Stimulated activated CD4-positive, alpha-beta T cell treated with anti-CD3 and anti-CD28 coated beads, Interleukin-1b, Interleukin-23, amount 100 ng/mL, for 1 hour (primary cell): Measurements from ENCODE around the gene HBQ1.
"Not testable (repeated sequence)": the region's sequence is repeated elsewhere in the genome, so short reads cannot be mapped to it uniquely, and the experiment has no call there.

Source experiments
- DNase-seq, 2 donors: peaks; one replicate each; pipeline ENCODE4 v3.0.0-alpha.2; 2020; ENCODE audit warnings: low read depth in 2 of 2

Gene HBQ1

DNA sequence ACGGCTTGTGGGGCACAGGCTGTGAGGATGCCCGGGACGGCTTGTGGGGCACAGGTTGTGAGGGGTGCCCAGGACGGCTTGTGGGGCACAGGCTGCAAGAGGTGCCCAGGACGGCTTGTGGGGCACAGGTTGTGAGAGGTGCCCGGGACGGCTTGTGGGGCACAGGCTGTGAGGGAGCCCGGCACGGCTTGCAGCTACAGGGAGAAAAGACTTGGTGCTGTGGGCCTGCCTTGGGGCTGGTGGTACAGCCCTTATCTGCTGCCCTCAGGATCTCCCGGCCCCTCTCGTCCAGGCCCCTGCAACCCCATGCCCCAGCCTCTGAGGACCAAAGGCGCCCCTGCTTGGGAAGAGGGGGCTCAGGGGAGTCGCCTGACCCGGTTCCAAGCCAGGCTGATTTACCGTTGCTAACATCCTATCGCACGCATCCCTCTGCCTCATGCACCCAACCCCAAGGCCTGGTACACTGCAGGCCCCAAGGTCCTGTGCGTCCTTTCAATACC is 19.5 kb upstream of the HBQ1 start:
- no peak for DNase-seq

DNA sequence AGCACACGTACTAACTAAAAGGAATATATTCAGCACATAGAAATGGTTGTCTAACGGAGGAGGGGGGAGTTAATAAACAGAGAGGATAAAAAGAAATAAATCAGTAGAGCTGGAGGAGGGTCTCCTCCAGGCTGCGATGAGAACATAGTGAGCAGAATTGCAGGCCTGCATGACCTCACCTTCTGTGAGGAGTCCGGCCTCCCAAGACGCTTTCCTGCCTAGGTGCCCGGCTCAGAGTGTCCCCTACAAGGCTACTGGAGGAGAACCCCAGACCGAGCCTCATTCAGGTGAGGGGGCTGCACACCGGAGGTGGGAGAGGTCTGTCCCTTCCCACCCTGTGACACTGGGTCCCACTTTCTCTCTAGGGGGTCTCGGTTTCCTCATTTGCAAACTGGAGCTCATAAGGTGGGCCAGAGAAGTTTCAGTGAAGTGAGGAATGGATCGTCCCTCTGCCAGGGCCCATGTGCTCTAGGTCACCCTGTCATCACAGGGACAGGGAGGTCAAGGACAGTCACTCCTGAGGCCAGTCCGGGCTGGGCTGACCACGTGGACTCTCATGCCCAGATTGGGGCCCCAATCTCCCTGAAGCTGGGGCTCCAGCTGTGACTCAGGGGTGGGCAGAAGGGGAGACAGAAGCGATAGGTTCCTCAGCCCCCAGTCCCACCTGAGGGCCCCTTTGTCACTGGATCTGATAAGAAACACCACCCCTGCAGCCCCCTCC is 17.8 kb upstream of the HBQ1 start:
- DNase-seq: no peak

DNA sequence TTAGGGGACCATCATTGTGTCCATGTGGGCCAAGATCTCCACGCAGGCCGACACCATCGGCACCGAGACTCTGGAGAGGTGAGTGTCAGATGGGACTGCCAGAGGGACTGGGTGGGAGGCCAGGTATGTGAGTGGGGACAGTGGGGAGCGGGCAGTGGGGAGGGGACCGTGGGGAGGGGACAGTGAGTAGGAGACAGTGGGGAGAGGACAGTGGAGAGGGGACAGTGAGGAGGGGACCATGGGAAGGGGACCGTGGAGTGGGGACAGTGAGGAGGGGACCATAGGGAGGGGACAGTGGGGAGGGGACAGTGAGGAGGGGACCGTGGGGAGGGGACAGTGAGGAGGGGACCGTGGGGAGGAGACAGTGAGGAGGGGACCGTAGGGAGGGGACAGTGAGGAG is 17.1 kb upstream of the HBQ1 start:
- DNase-seq: not testable (repeated sequence)

DNA sequence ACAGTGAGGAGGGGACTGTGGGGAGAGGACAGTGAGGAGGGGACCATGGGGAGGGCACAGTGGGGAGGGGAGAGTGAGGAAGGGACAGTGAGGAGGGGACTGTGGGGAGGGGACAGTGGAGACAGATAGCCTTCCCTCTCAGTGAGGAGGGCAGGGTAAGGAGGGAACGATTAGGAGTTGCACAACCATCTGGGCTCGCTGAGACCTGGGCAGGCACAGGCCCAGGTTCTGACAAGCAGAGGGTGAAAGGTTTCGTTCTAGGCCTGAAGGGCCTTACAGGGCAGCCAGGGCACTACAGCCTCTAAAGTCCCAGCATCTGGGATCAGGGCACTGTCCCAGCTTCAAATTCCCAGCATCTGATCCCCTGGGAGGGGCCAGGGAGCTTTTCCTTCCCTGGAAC is 16.6 kb upstream of the HBQ1 start:
- DNase-seq: not testable (repeated sequence)

DNA sequence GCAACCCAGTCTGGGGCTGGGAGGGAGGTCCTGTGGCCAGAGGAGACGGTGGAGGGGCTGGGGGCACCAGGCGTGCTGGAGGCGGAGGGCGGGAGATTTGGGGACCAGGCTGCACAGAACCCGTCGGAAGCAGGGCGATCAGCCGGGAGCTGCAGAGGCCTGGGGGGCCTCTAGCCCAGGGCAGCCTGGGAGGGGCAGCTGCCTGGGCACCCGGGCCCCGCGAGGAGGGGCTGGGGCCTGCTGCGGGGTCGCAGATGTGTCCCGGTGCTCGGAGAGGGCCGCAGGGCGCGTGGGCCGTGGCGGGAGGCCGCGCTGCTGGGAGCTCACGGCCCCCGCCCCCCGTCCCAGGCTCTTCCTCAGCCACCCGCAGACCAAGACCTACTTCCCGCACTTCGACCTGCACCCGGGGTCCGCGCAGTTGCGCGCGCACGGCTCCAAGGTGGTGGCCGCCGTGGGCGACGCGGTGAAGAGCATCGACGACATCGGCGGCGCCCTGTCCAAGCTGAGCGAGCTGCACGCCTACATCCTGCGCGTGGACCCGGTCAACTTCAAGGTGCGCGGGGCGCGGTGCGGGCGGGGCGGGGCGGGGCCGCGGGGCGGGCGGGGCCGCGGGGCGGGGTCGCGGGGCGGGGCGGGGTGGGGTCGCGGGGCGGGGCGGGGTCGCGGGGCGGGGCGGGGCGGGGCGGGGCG is 16.0 kb upstream of the HBQ1 start:
- not testable (repeated sequence) for DNase-seq

DNA sequence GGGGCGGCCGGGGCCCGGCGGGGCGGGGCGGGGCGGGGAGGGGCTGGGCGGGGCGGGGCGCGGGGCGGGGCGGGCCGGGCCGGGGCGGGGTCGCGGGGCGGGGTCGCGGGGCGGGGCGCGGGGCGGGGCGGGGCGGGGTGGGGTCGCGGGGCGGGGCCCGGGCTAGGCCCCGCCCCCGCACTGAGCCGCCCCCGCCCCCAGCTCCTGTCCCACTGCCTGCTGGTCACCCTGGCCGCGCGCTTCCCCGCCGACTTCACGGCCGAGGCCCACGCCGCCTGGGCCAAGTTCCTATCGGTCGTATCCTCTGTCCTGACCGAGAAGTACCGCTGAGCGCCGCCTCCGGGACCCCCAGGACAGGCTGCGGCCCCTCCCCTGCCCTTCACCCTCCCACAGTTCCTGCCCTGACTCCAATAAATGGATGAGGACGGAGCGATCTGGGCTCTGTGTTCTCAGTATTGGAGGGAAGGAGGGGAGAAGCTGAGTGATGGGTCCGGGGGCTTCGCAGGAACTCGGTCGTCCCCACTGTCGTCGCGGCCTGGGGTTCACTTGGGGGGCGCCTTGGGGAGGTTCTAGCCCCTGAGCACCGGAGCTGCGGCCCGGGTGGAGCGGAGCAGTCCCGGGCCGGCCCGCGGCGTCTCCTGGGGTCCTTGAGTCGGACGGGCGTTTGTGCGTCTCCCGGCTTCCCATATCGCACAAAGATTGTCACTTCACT is 15.3 kb upstream of the HBQ1 start:
- no peak for DNase-seq

DNA sequence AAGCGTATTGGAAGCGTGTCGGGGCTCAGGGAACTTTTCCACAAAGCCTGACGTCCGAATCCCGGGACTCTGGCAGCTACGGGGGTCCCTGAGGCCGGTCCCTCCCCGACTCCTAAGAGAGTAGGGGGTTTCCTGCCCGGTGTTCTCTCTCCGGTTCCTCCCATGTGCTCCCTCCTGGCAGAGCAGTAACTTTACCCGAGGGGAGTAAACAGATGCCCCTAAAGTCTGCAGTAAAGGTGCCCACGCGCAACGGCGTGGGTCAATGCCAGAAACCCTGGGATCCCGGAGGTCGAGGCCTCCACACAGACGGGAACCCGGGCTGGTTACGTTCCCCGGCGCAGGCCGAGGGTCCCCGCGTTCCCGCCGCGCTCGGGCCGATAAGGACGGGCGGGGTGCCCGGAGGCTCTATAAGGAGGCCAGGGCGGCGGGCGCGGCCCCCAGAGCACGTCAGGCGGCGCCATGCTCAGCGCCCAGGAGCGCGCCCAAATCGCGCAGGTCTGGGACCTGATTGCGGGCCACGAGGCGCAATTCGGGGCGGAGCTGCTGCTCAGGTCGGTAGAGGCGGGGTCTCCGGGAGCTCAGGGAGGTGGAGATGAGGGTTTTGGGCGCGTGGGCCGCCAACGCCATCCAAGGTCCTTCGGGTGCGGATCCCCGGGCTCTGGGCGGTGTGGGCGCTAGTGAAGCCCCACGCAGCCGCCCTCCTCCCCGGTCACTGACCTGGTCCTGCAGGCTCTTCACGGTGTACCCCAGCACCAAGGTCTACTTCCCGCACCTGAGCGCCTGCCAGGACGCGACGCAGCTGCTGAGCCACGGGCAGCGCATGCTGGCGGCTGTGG is 14.5 kb upstream of the HBQ1 start, which contains the start of gene HBM:
Gene HBM (plus strand): TSS at position 440 of the 836 bp plus-strand sequence. CDS start 20 bp downstream, at position 460.
- DNase-seq: no peak

DNA sequence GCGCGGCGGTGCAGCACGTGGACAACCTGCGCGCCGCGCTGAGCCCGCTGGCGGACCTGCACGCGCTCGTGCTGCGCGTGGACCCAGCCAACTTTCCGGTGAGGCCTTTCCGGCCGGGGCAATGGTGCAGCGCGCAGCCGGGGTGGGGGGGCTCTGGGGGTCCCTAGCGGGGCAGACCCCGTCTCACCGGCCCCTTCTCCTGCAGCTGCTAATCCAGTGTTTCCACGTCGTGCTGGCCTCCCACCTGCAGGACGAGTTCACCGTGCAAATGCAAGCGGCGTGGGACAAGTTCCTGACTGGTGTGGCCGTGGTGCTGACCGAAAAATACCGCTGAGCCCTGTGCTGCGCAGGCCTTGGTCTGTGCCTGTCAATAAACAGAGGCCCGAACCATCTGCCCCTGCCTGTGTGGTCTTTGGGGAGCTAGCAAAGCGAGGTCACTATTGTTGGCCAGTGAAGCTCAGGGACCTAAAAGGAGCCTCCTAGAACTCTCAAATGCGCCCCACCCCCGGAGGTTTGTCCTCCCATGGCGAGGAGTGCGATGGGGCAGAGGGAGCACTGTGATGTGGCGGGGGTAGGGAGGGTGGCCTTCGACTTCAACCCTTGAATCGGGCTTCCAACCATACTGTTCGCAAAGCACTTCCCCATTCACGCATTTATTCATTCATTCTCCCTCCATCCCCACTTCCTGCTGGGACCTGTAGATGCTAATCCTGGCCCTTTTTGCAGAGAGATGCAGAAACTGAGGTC is 13.7 kb upstream of the HBQ1 start:
- no peak for DNase-seq

DNA sequence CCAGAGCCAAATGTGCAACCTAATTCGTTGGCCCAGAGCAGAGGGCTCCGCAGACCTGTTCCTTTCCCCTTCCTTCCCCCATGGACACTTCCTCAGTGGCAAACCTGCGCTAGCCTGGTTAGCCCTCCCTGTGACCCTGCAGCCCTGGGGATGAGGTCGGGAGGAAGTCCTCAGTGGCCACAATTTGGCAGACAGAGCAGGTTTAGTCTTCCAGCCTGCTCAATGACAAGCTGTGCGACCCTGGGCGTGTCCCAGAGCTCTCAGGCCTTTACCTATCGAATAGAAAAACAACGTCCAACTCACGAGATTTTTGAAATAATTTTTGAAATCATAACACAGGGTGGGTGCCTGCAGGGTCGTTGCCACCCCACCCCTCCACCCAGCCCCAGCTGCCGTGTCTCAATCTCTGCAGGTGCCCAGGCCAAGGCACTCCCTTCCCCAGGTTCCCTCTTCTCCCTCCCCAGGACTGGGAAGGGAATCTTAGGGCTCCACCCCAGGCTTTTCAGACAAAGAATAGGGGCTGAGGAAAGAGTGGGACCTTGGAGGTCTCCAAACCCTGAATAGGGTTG is 13.1 kb upstream of the HBQ1 start:
- no peak for DNase-seq

DNA sequence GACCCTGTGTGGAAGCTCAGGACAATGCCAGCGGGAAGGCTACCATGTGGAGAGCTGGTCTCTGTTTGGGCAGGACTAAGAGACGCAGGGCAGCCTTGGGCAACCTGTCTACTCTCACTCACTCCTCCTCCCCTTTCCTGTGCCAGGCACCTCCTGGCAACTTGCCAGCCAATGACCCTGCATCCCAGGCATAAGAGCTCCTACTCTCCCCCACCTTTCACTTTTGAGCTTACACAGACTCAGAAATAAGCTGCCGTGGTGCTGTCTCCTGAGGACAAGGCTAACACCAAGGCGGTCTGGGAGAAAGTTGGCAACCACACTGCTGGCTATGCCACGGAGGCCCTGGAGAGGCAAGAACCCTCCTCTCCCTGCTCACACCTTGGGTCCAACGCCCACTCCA is 11.8 kb upstream of the HBQ1 start:
- DNase-seq: no peak

DNA sequence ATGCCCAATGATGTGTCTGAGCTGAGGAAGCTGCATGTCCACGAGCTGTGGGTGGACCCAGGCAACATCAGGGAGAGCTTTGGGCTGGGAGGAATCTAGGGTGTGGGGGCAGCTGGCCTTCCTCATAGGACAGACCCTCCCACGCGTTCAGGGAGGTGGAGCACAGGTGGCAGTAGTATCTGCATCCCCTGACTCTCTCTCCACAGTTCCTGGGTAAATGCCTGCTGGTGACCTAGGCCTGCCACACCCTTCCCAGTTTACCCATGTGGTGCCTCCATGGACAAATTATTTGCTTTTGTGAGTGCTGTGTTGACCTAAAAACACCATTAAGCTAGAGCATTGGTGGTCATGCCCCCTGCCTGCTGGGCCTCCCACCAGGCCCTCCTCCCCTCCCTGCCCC is 11.2 kb upstream of the HBQ1 start:
- DNase-seq: no peak

DNA sequence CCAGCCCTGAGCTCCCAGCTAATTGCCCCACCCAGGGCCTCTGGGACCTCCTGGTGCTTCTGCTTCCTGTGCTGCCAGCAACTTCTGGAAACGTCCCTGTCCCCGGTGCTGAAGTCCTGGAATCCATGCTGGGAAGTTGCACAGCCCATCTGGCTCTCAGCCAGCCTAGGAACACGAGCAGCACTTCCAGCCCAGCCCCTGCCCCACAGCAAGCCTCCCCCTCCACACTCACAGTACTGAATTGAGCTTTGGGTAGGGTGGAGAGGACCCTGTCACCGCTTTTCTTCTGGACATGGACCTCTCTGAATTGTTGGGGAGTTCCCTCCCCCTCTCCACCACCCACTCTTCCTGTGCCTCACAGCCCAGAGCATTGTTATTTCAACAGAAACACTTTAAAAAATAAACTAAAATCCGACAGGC is 10.2 kb upstream of the HBQ1 start:
- not testable (repeated sequence) for DNase-seq

DNA sequence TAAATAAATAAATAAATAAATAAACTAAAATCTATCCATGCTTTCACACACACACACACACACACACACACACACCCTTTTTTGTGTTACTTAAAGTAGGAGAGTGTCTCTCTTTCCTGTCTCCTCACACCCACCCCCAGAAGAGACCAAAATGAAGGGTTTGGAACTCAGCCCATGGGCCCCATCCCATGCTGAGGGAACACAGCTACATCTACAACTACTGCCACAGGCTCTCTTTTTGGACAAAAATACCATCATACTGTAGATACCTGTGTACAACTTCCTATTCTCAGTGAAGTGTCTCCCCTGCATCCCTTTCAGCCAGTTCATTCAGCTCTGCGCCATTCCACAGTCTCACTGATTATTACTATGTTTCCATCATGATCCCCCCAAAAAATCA is 9.5 kb upstream of the HBQ1 start:
- no peak for DNase-seq

DNA sequence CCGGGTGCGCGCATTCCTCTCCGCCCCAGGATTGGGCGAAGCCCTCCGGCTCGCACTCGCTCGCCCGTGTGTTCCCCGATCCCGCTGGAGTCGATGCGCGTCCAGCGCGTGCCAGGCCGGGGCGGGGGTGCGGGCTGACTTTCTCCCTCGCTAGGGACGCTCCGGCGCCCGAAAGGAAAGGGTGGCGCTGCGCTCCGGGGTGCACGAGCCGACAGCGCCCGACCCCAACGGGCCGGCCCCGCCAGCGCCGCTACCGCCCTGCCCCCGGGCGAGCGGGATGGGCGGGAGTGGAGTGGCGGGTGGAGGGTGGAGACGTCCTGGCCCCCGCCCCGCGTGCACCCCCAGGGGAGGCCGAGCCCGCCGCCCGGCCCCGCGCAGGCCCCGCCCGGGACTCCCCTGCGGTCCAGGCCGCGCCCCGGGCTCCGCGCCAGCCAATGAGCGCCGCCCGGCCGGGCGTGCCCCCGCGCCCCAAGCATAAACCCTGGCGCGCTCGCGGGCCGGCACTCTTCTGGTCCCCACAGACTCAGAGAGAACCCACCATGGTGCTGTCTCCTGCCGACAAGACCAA is 7.8 kb upstream of the HBQ1 start, which contains the start of gene HBA2:
Gene HBA2 (plus strand): TSS at position 503 of the 568 bp plus-strand sequence. CDS start 37 bp downstream, at position 540.
- not testable (repeated sequence) for DNase-seq

DNA sequence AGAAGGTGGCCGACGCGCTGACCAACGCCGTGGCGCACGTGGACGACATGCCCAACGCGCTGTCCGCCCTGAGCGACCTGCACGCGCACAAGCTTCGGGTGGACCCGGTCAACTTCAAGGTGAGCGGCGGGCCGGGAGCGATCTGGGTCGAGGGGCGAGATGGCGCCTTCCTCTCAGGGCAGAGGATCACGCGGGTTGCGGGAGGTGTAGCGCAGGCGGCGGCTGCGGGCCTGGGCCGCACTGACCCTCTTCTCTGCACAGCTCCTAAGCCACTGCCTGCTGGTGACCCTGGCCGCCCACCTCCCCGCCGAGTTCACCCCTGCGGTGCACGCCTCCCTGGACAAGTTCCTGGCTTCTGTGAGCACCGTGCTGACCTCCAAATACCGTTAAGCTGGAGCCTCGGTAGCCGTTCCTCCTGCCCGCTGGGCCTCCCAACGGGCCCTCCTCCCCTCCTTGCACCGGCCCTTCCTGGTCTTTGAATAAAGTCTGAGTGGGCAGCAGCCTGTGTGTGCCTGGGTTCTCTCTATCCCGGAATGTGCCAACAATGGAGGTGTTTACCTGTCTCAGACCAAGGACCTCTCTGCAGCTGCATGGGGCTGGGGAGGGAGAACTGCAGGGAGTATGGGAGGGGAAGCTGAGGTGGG is 6.9 kb upstream of the HBQ1 start:
- DNase-seq: not testable (repeated sequence)

DNA sequence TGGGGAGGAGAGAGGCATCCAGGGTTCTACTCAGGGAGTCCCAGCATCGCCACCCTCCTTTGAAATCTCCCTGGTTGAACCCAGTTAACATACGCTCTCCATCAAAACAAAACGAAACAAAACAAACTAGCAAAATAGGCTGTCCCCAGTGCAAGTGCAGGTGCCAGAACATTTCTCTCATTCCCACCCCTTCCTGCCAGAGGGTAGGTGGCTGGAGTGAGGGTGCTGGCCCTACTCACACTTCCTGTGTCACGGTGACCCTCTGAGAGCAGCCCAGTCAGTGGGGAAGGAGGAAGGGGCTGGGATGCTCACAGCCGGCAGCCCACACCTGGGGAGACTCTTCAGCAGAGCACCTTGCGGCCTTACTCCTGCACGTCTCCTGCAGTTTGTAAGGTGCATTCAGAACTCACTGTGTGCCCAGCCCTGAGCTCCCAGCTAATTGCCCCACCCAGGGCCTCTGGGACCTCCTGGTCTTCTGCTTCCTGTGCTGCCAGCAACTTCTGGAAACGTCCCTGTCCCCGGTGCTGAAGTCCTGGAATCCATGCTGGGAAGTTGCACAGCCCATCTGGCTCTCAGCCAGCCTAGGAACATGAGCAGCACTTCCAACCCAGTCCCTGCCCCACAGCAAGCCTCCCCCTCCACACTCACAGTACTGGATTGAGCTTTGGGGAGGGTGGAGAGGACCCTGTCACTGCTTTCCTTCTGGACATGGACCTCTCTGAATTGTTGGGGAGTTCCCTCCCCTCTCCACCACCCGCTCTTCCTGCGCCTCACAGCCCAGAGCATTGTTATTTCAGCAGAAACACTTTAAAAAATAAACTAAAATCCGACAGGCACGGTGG is 6.1 kb upstream of the HBQ1 start:
- not testable (repeated sequence) for DNase-seq

DNA sequence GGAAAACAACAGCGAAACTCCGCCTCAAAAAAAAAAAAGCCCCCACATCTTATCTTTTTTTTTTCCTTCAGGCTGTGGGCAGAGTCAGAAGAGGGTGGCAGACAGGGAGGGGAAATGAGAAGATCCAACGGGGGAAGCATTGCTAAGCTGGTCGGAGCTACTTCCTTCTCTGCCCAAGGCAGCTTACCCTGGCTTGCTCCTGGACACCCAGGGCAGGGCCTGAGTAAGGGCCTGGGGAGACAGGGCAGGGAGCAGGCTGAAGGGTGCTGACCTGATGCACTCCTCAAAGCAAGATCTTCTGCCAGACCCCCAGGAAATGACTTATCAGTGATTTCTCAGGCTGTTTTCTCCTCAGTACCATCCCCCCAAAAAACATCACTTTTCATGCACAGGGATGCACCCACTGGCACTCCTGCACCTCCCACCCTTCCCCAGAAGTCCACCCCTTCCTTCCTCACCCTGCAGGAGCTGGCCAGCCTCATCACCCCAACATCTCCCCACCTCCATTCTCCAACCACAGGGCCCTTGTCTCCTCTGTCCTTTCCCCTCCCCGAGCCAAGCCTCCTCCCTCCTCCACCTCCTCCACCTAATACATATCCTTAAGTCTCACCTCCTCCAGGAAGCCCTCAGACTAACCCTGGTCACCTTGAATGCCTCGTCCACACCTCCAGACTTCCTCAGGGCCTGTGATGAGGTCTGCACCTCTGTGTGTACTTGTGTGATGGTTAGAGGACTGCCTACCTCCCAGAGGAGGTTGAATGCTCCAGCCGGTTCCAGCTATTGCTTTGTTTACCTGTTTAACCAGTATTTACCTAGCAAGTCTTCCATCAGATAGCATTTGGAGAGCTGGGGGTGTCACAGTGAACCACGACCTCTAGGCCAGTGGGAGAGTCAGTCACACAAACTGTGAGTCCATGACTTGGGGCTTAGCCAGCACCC is 5.0 kb upstream of the HBQ1 start:
- no peak for DNase-seq
